ENCODE data around the gene MAP3K2.

- TF ChIP-seq SIN3A (IDR thresholded peaks at IDR 0.05; ENCODE audit: borderline replicate concordance, insufficient read depth, low read length), result no peak
- TF ChIP-seq POLR2AphosphoS5 (IDR thresholded peaks at IDR 0.05; ENCODE audit: low read depth, low read length), result no peak
Observed at GRCh38 chr2:127280693-127281092, 107.1 kb downstream of the MAP3K2 start.
